ENCODE results near the gene ANKRD55.
"Not testable (repeated sequence)": the region's sequence is repeated elsewhere in the genome, so short reads cannot be mapped to it uniquely, and the experiment has no call there.

Gene ANKRD55

DNA sequence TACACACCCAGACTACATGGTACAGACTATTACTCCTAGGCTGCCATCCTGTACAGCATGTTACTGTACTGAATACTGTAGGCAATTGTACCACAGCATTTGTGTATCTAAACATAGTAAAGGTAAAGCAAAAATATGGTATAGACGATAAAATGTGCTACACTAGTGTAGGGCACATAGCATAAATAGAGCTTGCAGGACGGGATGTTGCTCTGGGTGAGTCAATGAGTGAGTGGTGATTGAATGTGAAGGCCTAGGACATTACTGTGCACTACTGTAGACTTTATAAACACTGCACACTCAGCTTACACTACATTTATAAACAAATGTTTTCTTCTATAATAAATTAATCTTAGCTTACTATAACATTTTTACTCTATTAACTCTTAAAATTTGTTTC is 25.6 kb downstream of the ANKRD55 start:
- DNase-seq (ENCODE audit: low read depth): no peak

DNA sequence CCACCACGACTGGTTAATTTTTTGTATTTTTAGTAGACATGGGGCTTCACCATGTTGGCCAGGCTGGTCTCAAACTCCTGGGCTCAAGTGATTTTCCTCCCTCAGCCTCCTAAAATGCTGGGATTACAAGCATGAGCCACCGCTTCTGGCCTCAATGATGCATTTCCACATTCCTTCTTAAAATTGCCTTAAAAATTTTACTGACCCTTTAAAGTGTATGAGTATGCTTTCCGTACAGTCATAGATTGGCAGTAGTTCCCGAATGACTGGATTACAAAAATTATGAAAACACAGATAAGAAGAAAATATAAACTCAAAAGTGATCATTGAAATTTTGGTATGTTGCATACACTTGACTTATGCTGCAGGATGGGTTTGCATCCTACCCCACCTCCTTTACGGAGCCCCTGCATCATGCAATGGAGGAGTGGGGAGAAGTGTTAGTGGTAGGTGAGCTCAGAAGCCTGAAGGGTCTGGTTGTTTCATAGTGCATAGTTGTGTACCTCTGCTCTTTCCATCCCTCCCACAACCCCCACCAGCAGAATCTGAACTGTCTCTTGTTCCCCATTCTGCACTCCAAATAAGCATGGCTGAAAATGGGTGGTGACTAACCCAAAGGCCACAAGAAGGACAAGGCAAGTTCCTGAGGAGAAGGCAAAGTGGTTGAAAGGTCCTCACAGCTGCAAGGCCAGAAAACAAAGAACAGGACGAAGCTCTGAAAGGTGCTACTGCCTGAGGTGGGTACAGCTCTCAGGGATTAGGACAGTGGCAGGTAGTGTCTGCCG is 26.8 kb downstream of the ANKRD55 start:
- DNase-seq (ENCODE audit: low read depth): no peak

DNA sequence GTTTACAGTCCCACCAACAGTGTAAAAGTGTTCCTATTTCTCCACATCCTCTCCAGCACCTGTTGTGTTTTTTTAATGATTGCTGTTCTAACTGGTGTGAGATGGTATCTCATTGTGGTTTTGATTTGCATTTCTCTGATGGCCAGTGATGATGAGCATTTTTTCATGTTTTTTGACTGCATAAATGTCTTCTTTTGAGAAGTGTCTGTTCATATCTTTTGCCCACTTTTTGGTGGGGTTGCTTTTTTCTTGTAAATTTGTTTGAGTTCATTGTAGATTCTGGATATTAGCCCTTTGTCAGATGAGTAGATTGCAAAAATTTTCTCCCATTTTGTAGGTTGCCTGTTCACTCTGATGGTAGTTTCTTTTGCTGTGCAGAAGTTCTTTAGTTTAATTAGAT is 29.2 kb downstream of the ANKRD55 start:
- not testable (repeated sequence) for DNase-seq (ENCODE audit: low read depth)

DNA sequence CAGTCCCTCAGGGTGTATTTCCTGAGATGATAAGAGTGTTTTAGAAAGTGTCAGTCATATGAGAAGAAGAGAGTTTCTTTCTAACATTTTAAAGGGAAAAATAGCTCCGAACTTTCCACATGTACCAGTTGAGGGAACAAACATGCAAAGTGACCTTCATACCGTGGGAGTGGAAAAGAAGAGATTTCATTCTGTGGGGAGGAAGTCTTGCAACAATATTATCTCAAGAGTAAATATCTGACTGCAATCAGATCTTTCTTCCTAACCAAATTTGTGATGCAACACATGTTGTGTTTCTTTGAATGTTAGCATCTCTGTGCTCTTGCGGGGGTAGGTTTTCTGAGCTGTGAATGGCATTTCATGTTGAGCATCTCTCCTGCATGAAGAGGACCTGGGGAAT is 30.6 kb downstream of the ANKRD55 start:
- no peak for DNase-seq (ENCODE audit: low read depth)

DNA sequence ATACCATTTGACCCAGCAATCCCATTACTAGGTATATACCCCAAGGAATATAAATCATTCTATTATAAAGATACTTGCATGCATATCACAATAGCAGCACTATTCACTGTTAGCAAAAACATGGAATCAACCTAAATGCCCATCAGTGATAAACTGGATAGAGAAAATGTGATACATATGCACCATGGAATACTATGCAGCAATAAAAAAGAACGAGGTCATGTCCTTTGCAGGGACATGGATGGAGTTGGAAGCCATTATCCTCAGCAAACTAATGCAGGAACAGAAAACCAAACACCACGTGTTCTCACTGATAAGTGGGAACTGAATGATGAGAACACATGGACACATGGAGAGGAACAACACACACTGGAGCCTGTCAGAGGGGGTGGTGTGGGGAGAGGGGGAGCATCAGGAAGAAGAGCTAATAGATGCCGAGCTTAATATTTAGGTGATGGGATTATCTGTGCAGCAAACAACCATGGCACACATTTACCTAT is 31.3 kb downstream of the ANKRD55 start:
- DNase-seq (ENCODE audit: low read depth): not testable (repeated sequence)

DNA sequence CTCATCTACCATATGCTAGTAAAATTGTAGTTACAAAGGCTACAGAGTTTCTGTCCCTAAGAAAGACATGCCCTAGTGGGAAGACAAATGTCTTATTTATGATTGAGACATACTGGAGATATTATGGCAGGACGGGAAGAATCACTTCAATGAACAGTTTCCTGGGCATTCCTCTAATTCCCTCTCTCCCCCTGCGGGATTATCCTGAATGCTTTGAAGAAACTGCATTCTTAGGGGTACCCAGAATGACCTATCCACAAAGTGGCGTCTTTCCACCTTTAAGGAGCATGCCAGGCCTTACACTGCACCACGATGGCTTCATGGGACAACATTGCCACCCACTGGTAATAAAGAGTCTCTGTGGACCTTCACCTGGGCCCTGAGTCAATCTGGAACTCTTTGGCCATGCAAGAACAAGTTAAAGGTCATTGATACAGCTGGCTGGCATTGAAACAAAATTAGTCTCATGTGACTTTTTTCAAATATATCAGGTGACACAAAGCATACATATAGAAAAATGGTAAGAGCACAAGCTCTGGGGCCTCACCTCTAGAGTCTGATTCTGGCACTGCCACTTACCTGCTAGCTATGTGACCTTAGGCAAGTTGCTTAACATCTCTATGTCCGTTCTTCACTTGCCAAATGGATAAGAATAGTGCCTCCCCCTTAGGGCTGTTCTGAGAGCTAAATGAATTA is 32.0 kb downstream of the ANKRD55 start:
- peak; percentile 9 for DNase-seq (ENCODE audit: low read depth)

DNA sequence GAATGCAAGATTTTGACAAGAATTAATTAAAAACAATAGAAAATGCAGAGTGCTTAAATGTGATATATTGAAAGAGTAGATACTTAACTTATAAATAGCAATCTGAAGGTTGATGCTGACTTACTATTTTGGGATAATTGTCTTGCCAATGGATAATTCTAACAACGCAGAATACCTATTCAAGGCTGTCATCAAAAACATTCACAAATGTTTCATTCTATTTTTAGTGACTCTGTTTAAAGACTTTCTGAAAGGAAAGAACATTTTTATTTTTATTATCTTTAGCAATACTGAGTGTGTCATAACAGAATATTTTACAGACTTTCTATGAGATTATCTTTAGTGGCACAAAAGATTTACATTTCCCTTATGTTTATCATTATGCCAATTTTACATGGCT is 38.1 kb downstream of the ANKRD55 start:
- DNase-seq (ENCODE audit: low read depth): no peak

DNA sequence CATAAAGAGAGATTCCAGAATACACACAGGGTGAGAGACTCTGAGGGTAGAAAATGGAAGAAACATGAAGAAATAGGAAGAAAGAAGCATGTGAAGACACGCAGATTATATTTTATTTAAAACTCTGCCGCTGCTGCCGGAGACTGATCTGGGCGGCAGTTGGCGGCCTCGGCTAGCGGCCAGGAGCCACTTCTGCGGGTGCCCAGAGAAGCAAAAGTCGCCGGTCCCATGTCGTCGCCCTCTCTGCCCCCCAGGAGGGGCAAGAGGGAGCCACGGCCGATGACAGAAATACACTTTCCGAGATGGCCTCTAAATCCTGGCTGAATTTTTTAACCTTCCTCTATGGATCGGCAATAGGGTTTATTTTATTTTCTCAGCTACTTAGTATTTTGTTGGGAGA is 40.9 kb downstream of the ANKRD55 start:
- DNase-seq (ENCODE audit: low read depth): no peak

DNA sequence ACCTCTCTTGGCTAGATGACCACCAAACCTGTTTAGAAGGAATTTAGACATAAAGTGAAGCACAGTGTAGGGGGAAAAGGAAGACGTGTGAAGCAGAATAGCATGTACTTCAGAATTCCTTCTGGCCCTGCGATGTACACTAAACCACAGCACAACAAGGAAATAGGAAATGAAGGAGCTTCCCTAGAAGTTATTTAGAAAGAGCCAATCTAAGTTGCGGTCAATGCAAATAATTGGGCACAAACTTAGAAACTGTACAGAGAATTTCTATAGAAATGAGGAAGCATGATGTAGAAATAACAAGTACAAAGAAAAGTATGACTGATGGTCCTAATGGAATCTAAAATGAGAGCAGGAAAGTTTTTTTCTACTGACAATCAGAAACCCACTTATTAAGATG is 41.5 kb downstream of the ANKRD55 start:
- no peak for DNase-seq (ENCODE audit: low read depth)

DNA sequence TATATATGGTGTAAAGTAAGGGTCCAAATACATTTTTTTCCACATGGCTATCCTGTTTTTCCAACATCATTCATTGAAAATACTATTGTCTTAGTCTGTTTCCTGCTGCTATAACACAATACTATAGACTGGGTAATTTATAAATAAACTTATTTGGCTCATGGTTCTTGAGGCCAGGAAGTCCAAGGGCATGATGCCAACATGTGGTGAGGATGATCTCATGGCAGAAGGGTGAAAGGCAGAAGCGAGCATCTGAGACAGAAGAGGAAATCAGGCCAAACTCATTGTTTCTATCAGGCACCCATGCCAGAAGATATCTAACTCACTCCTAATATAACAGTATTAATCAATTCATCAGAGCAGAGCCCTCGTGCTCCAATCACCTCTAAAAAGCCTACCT is 42.6 kb downstream of the ANKRD55 start:
- DNase-seq (ENCODE audit: low read depth): no peak

DNA sequence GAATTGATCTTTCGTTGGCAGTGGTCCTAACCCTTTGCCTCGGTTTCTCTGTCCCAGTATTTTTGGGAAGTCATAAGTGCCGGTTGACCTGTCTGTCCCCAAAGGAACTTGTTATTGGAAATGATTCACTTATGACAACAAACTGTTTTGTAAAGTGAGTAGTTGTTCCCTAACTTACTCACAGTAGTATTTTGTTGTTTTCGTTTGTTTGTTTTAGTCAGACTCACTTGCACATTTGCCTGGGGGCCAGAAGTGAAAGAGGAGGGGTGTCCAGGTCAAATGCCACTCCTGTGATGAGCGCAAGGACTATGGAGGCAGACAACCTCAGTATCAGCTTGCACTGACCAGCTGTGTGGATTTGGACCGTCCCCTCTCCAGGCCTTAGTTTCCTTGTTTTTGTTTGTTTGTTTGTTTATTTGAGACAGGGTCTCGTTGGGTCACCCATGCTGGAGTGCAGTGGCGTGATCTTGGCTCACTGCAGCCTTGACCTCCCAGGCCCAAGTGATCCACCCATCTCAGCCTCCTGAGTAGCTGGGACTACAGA is 47.3 kb downstream of the ANKRD55 start:
- no peak for DNase-seq (ENCODE audit: low read depth)

DNA sequence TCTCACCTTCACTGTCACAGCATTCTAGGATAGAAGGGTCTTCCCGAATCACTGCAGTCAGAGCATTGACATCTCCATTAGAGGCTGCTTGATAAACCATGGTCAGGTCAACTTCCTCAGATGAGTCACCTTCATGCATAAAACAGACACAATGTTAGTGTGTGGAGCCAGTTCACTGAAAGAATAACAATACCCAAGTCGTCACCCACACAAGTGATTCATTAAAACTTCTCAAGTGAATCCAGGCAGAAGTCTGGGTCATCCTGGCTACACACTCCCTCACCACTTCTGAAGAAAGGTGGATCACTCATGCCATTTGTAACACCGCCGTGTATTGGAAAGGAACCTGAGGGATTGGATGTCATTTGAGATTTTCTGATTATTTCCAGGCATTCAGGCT is 49.6 kb downstream of the ANKRD55 start:
- DNase-seq (ENCODE audit: low read depth): no peak

DNA sequence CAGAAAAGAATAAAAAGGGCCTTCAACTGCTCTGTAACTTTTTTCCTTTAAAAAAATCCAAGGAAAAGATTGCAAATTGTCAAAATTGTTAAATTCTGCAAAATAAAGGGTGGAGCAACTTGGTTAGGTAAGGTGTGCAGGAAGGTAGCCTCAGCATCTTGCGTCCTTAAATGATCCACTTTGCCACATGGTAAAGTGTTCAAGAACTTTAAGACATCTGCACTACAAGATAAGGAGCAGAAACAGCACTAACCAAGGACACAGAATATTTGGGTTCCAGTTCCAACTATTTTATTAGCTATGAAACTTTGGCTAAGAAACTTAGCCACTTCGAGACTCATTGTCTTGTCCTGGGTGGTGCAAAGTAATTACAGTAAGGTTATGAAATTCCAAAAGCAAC is 53.7 kb downstream of the ANKRD55 start:
- DNase-seq (ENCODE audit: low read depth): no peak

DNA sequence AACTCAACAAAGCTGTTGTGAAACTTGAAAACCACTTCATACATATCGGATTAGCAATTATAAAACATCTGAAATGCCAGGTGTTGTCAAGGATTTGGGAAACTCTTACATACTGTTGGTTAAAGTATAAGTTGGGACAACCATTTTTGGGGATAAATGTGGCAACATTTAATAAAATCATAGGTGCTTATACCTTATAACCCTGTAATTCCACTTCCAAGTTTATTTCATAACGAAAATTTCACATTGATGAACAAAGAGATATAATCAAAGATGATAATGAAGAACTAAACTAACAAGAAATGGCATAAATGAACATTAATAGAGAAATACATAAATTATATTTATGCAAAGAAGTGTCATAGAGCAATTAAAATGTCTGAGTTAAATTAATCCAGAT is 54.3 kb downstream of the ANKRD55 start:
- no peak for DNase-seq (ENCODE audit: low read depth)

DNA sequence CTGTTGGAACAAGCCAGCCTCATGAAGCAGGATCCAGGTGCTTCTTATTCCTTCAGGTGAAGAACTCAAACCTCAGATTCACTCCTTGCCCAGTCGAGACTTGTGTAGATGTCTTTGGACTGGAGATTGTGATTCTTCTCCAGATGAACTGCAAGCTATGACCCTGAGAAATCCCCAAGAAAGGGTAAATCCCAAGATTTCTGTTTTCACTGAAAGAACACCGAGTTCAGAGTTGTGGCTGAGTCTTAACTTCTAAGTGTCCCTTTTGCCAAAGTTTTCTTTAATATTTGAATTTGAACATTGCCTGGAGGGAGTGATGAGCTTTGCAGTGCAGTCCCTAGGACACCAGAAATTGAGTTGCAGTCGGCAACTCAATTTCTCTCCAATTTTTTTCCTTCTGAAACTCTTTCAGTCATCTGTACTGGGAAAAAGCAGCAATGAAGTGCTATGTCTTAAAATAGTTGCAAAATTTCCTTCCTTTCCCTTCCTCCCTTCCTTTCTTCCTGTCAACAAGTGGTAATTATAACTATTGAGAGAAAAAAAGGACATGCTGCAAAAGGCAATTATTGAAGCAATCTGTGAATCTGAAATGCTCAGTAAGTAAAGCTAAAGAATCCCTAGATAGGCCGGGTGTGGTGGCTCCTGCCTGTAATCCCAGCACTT is 56.1 kb downstream of the ANKRD55 start:
- DNase-seq (ENCODE audit: low read depth): no peak

DNA sequence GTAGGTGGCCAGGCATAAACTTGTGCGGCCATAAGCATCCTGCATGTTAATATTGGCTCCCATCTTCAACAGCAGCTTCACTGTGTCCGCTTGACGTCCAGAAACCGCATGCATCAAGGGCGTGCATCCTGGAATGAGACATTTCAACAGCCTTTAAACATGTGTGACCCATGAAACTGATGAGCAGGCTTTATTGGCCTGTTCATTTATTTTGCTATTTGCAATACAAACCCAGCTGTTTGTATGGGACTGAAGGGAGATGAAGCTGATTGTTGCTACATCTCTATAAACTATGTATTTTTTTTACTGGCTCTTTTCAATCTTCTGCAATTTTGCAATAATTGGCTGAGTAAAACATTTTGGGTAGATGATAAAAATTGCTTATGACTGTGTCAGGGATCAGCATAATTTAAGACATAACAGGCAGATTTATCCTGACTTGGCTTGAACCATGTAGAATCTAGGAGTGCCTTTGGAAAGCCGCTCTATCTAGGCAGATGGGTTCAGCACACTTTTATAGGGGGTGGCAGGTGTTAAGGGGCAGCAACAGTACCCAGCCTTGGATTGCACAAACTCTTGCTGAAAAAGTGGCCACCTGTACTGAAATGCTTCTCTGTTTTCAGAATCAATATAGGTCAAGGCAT is 56.9 kb downstream of the ANKRD55 start:
- no peak for DNase-seq (ENCODE audit: low read depth)

DNA sequence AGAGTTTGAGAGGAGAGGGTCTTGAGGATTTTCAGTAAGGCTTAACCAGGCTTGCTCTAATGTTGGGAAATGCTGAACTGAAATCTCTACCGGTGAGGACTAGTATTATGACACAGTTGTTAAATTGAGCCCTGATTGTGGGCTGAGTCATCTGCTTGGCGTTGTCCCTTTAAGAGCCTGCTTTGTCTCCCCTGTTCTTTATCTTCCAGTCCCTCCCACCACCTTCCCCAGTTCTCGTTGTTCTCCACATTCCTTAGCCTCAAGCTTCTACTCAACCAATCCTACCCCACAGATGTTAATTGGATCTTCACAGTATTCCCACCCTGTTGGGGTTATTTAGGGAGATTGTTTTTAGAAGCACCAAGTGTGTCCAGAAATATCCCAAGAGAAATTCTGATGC is 57.6 kb downstream of the ANKRD55 start:
- no peak for DNase-seq (ENCODE audit: low read depth)

DNA sequence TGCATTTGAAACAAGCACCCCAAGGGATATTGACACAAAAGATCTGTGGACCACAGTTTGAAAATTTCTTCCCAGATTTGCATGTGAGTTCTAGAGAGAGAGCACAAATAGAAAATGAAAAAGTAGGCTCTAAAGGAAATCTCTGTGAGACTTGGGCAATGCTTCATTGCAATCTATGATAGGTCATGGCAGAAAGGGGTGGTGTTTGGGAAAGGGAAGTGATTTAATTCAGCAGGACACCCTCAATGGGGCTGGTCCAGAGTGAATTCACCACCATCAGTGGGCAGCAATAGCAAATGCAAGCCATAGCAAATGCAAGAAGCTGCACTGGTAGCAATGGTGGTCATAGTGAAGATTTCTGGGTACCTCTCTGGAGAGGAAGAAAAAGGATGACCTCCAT is 58.1 kb downstream of the ANKRD55 start:
- DNase-seq (ENCODE audit: low read depth): no peak

DNA sequence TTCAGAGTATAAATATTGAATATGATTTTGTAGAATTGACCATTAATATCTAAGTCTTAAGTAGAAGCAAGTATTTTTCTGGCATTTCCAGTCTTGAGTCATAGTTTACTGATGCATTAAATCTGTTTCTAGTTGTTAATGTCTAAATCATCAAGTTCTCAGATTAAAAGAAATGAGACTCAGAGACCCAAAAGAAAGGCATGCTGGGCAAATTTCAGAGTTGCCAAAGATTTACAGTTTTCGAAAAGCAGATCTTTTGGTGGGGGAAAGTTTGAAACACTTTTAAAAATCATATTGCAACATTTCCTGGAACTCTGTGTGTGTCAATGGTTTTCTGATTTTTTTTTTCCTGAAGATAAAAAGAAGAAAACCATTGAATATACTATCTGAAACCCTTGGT is 60.9 kb downstream of the ANKRD55 start:
- no peak for DNase-seq (ENCODE audit: low read depth)

DNA sequence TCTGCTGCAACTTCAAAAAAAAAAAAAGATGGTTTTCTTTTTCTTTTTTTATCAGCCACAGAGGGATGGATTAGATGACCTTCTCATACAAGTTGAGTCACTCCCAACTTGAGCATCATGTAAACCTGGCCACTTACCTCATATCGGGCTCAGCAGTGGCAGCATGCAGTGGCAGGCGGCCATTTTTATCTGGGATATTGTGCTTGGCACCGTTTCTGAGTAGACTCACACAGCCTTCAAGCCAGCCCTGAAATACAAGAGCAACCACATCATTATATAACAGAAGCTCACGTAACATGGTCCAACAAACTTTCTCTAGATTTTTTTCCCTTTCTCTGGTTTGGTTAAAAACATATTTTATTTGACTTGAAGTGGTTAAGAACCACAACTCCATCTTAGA is 62.6 kb downstream of the ANKRD55 start:
- no peak for DNase-seq (ENCODE audit: low read depth)

DNA sequence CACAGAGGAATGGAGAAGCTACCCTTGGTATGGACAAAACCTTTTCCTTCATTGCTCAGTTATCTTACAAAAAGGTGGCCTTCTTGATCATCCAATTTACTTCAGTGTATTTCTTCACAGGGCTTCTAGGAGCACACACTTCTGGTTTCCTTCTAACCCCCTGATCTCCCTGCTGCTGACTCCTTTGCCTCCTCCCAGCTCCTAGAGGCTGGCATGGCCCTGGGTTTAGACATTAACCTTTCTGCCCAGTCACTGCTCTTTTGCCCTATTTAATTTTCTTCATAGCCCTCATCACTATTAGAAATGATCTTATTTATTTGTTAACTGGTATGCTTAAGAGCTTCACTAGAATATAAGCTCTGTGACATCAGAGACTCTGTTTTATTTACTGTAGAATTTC is 63.2 kb downstream of the ANKRD55 start:
- DNase-seq (ENCODE audit: low read depth): no peak

DNA sequence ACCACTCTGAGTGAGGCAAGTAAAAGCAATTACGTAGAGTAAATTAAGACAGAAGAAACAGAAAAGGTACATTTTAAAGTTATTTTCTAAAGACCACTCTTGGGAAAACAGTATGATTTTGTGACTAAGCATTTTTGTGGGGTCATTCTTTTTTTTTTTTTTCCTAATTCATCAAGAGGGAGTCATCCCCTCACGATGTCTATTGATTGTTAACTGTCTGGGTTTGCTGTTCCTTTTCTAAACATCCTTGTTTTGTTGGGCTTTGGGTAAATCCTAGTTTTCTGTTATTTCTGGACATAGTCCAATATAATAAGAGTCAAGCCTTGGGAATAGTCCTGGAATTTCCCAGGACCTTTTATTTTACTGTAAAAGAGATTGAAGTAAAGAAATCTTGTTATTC is 63.8 kb downstream of the ANKRD55 start:
- no peak for DNase-seq (ENCODE audit: low read depth)

Data from stimulated activated CD8-positive, alpha-beta memory T cell treated with anti-CD3 and anti-CD28 coated beads, Interleukin-12 subunit alpha, Interleukin-12 subunit beta, amount 100 ng/mL, for 4 hours (primary cell).